NOMO-1 treated with dmso at 0.1 percent for 144 hours (cell line): ENCODE measurements around the gene NPHP3.
"Not testable (repeated sequence)": the region's sequence is repeated elsewhere in the genome, so short reads cannot be mapped to it uniquely, and the experiment has no call there.

ENCODE experiments used
- DNase-seq: peaks from one replicate; lab custom pipeline; 2025; ENCODE audit not compliant: unreplicated experiment; lab: John Stamatoyannopoulos, UW

The NPHP3 gene

GRCh38 chr3:132722165-132723023 is at the start of gene NPHP3:
Gene NPHP3 (minus strand): TSS chr3:132722409. CDS start chr3:132722355, 54 bp downstream.
- peak; percentile 97 for DNase-seq

GRCh38 chr3:132758740-132759139 is 36.5 kb upstream of the NPHP3 start:
- no peak for DNase-seq

- DNase-seq = no peak
Measured at GRCh38 chr3:132756108-132756650, 34.0 kb upstream of the NPHP3 start.

- no peak for DNase-seq
Measured at GRCh38 chr3:132753946-132754345, 31.7 kb upstream of the NPHP3 start.

GRCh38 chr3:132749786-132750185 is 27.6 kb upstream of the NPHP3 start:
- no peak for DNase-seq

GRCh38 chr3:132746720-132747119 is 24.5 kb upstream of the NPHP3 start:
- not testable (repeated sequence) for DNase-seq

- no peak for DNase-seq
Measured at GRCh38 chr3:132738314-132738713, 16.1 kb upstream of the NPHP3 start.

GRCh38 chr3:132735589-132735988 is 13.4 kb upstream of the NPHP3 start:
- no peak for DNase-seq

GRCh38 chr3:132730891-132731580 is 8.8 kb upstream of the NPHP3 start:
- no peak for DNase-seq

GRCh38 chr3:132726341-132726823 is 4.2 kb upstream of the NPHP3 start:
- DNase-seq = peak; percentile 23

GRCh38 chr3:132723024-132723950 is 1.1 kb upstream of the NPHP3 start:
- peak; percentile 42 for DNase-seq

GRCh38 chr3:132721479-132722164 is 587 bp downstream of the NPHP3 start:
- no peak for DNase-seq

- DNase-seq = no peak
Measured at GRCh38 chr3:132720228-132720627, 2.0 kb downstream of the NPHP3 start.

GRCh38 chr3:132716372-132716771 is 5.8 kb downstream of the NPHP3 start:
- no peak for DNase-seq

GRCh38 chr3:132713977-132714727 is 8.1 kb downstream of the NPHP3 start:
- DNase-seq = no peak

GRCh38 chr3:132710311-132710710 is 11.9 kb downstream of the NPHP3 start:
- no peak for DNase-seq

- no peak for DNase-seq
Measured at GRCh38 chr3:132709761-132710160, 12.4 kb downstream of the NPHP3 start.

- DNase-seq = no peak
Measured at GRCh38 chr3:132703733-132704132, 18.5 kb downstream of the NPHP3 start.

GRCh38 chr3:132695422-132695821 is 26.8 kb downstream of the NPHP3 start:
- DNase-seq = no peak
